Erythroblast (primary cell): ENCODE measurements around the gene AMFR.

Experiments used
- GATA1 ChIP-seq: IDR thresholded peaks from 2 replicates; pipeline ENCODE4 v1.6.1; 2011; ENCODE audit warnings: low read depth, mild to moderate bottlenecking, control low read depth, low read length, moderate library complexity
- POLR2A ChIP-seq: IDR thresholded peaks from 2 replicates; pipeline ENCODE4 v1.6.1; 2011; ENCODE audit warnings: mild to moderate bottlenecking, low read length

DNA sequence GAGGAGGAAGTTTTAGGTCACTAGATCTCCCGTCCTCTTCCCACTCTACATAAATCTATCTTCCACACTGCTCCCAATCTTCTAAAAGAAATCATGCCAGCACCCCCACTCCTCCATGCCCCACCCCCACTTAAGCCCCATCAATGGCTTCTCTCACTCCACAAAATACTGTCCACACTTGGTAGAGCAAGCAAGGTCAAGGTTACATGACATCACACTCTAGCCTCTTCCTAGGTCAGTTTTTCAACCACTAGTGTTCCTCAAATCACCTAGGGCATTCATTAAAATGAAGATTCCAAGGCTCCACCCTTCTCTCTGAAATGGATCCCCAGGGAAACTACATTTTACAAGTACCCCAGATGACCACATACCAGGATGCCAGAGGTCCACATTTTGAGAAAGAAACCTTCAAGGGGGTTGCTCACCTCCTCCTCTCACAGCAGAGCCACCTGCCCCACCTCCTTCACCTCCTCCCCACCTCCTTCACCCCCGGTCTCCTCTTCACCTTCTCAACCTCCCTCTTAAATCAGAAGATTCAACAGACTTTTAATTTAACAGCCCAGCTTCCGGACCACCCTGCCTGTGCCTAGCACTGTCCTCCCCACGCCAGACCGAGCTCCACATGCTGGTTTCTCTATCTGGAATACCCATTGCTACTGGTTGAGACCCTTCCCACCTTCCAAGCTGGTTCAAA, 3.2 kb downstream of the AMFR start:
- TF ChIP-seq POLR2A = no peak
- no peak for TF ChIP-seq GATA1
